ENCODE measurements around the gene FOXP1. TPM values are rescaled to one million over a fixed set of nuclear protein-coding genes. Genes with fewer than 3 reads are reported as not detected.
A peak's percentile ranks its signal among the peaks of the same experiment; 100 is the strongest.

The FOXP1 gene
- total RNA-seq, 1 donor, result 195 TPM

DNA sequence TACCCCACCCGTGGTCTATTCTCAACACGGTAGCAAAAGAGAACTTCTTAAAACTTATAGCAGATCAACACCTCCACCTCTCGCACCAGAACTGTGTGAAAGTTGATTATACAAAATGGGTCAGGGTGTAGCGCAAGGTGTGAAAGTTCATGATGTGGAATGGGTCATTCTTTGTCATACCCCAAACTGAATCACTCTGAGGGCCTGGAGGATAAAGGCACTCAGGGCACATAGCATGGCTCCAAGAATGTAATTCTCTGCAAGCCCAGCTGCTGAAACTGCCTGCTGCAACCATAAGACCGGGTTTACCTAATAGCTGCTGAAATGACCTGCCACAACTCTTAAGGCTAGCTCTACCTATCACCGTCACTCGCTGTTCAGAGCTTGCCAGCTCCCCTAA, 70.0 kb downstream of the FOXP1 start:
- no peaks in the 10 kb centered on the region for H3K36me3 ChIP-seq (ENCODE audit: insufficient read depth, low read length)
- no peaks in the 10 kb centered on the region for H3K9me3 ChIP-seq (ENCODE audit: low read depth, low read length)
- H4K20me1 ChIP-seq (ENCODE audit: insufficient read depth, low read length), result no peaks in the 10 kb centered on the region
- TF ChIP-seq CTCF (IDR thresholded peaks at IDR 0.05; ENCODE audit: extremely low read depth, low read depth, low read length), result no peak
- H3K27me3 ChIP-seq (ENCODE audit: insufficient read depth, low read length), result no peaks in the 10 kb centered on the region
- DNase-seq (ENCODE audit: insufficient read length, low spot score, missing footprints), result no peak
- H3K27ac ChIP-seq (ENCODE audit: low read depth, low read length), result no peak overlapping the region
- H2AFZ ChIP-seq (ENCODE audit: low read length), result no peak overlapping the region
- H3K4me3 ChIP-seq (ENCODE audit: insufficient read depth, low read length), result no peak overlapping the region
- H3K4me2 ChIP-seq (ENCODE audit: insufficient read depth, low read length), result no peak overlapping the region
- peaks cover 59% of the 10 kb centered on the region for H3K4me1 ChIP-seq (ENCODE audit: insufficient read depth, low read length)
- peaks cover 75% of the 10 kb centered on the region for H3K79me2 ChIP-seq (ENCODE audit: insufficient read depth, low read length)

DNA sequence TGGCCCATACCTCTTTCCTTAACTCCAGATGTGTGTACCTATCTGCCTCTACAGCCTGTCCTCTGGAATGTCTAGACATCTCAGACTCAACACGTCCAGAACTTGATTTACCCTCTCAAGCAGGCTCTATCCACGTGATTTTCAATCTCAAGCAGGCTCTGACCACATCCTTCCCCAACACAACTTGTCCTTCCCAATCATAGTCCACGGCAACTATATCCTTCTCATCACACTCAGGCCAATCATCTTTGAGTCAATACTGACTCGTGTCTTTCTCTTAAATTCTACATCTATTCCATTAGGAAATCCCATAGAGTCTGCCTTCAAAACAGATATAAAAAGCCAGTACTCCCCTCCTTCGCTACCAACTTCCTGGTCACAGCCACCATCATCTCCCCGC, 70.4 kb downstream of the FOXP1 start:
- Histone ChIP-seq H3K27ac (ENCODE audit: low read depth, low read length) (no peak overlapping the region), H3K36me3 (ENCODE audit: insufficient read depth, low read length) (no peaks in the 10 kb centered on the region), H3K79me2 (ENCODE audit: insufficient read depth, low read length) (peaks cover 75% of the 10 kb centered on the region)

GRCh38 chr3:71512544-71512943, 71.0 kb downstream of the FOXP1 start:
- Histone ChIP-seq H4K20me1 (ENCODE audit: insufficient read depth, low read length) (no peaks in the 10 kb centered on the region), H3K4me1 (ENCODE audit: insufficient read depth, low read length) (peaks cover 54% of the 10 kb centered on the region), H3K4me3 (ENCODE audit: insufficient read depth, low read length) (no peak overlapping the region), H3K79me2 (ENCODE audit: insufficient read depth, low read length) (peaks cover 74% of the 10 kb centered on the region), H3K36me3 (ENCODE audit: insufficient read depth, low read length) (no peaks in the 10 kb centered on the region), H3K27ac (ENCODE audit: low read depth, low read length) (peak overlapping the region; percentile 84), H3K4me2 (ENCODE audit: insufficient read depth, low read length) (no peak overlapping the region), H3K27me3 (ENCODE audit: insufficient read depth, low read length) (no peaks in the 10 kb centered on the region), H2AFZ (ENCODE audit: low read length) (no peak overlapping the region), H3K9me3 (ENCODE audit: low read depth, low read length) (no peaks in the 10 kb centered on the region)
- TF ChIP-seq CTCF (IDR thresholded peaks at IDR 0.05; ENCODE audit: extremely low read depth, low read depth, low read length), result no peak
- no peak for DNase-seq (ENCODE audit: insufficient read length, low spot score, missing footprints)

More for the DNA sequence above, 70.4 kb downstream of the FOXP1 start:
- Histone ChIP-seq H3K9me3 (ENCODE audit: low read depth, low read length) (no peaks in the 10 kb centered on the region), H4K20me1 (ENCODE audit: insufficient read depth, low read length) (no peaks in the 10 kb centered on the region), H3K4me1 (ENCODE audit: insufficient read depth, low read length) (peaks cover 59% of the 10 kb centered on the region), H3K27me3 (ENCODE audit: insufficient read depth, low read length) (no peaks in the 10 kb centered on the region), H3K4me3 (ENCODE audit: insufficient read depth, low read length) (no peak overlapping the region), H2AFZ (ENCODE audit: low read length) (no peak overlapping the region), H3K4me2 (ENCODE audit: insufficient read depth, low read length) (no peak overlapping the region)
- TF ChIP-seq CTCF (IDR thresholded peaks at IDR 0.05; ENCODE audit: extremely low read depth, low read depth, low read length), result no peak
- DNase-seq (ENCODE audit: insufficient read length, low spot score, missing footprints), result no peak

DNA sequence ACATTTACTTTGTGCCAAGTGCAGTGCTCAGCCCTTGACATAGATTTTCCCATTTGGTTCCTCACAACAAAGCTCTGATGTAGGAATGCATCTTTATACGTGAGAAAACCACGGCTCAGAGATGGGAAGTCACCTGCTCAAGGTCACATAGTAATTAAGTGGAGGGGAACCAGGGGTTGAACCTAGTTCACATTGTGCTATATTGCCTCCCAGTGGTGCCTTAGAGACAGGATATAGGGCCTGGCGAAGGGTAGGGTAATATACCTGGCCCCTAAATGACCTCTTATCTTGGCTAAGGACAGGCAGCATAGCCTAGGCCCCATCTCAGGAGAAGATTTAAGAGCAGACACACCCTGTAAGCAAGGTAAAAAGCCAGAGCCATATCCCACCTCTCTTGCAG, 71.5 kb downstream of the FOXP1 start:
- H3K4me2 ChIP-seq (ENCODE audit: insufficient read depth, low read length), result no peak overlapping the region
- no peaks in the 10 kb centered on the region for H3K9me3 ChIP-seq (ENCODE audit: low read depth, low read length)
- no peaks in the 10 kb centered on the region for H3K27me3 ChIP-seq (ENCODE audit: insufficient read depth, low read length)
- no peaks in the 10 kb centered on the region for H4K20me1 ChIP-seq (ENCODE audit: insufficient read depth, low read length)
- H3K79me2 ChIP-seq (ENCODE audit: insufficient read depth, low read length), result peaks cover 74% of the 10 kb centered on the region
- no peak overlapping the region for H2AFZ ChIP-seq (ENCODE audit: low read length)
- no peak overlapping the region for H3K4me3 ChIP-seq (ENCODE audit: insufficient read depth, low read length)
- peak overlapping the region; percentile 84 for H3K27ac ChIP-seq (ENCODE audit: low read depth, low read length)
- peaks cover 54% of the 10 kb centered on the region for H3K4me1 ChIP-seq (ENCODE audit: insufficient read depth, low read length)
- no peak for TF ChIP-seq CTCF (IDR thresholded peaks at IDR 0.05; ENCODE audit: extremely low read depth, low read depth, low read length)
- H3K36me3 ChIP-seq (ENCODE audit: insufficient read depth, low read length), result no peaks in the 10 kb centered on the region
- no peak for DNase-seq (ENCODE audit: insufficient read length, low spot score, missing footprints)
